GM21786 (cell line): ENCODE results near the gene PPP1R3F.
"Not testable (repeated sequence)": the region's sequence is repeated elsewhere in the genome, so short reads cannot be mapped to it uniquely, and the experiment has no call there.

Experiments
- ATAC-seq: cut with Tn5 transposase; IDR thresholded peaks from one replicate; pipeline ENCODE4 v1.9.1; 2021; ENCODE audit not compliant: unreplicated experiment

PPP1R3F gene

GRCh38 chrX:49308604-49309269 lies 39.1 kb downstream of the PPP1R3F start:
- ATAC-seq: no peak

DNA sequence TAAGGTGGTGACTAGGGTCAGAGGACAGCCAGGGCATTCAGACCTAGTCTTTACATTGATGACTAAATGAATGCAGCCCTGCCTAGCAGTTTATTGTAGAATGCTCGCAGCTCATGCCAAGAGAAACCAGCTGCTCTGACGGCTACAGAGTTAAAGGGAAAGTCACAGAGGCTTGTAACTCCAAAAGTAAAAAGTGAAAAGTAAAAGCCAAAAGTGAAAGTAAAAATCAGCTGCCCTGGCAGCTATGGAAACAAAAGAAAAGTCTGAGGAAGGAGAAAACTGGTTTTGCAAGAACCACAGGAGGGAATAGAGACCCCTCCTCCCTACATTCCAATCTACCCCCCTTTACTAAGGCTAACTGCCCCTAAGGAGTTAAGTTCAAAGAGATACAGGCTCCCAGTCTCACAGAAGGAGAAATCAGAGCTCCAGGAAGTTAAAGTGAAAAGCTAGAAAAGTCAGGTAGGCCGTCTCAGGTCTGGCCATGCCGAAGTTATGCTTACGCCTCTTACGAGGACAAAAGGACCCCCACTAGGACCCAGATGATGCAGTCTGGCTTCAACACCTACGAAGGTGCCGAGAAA lies 39.9 kb downstream of the PPP1R3F start:
- ATAC-seq: no peak

DNA sequence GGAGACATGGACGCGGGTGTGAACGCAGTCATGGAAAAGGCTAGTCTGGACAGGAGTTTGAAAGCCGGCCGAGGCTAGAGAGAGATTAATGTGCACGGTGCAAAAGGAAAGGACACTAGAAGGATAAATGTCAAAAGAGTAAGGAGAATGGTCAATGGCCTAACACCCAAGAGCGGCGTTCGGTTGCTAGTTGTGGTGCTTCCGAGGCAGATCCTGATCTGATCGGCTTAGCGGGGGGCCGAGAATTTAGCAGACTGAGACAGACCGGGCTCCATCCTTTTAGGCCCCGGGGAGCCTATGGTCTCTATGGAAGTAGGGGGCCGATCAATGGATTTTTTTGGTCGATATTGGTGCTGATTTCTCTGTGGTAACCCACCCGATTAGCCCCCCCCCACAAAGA lies 40.8 kb downstream of the PPP1R3F start:
- no peak for ATAC-seq

- no peak for ATAC-seq
Measured at GRCh38 chrX:49312176-49312575, 42.6 kb downstream of the PPP1R3F start.

DNA sequence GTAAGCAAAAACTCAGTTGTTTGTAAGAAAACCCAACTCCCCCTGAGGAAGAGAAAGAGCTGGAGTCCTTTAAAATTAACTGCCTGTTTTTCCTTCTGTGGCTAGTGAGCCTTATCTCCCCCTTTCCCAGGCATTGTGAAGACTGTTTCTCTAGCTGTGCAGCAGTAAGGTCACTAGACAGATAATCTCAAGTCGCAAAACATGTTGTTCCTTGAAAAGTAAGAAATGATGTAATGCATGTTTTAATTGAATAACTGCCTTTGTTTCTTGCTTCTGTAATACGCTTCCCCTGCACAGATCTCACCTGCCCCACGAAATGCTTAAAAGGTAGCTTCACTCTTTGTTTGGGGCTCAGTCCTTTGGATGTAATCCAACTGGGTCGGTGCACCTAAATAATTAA lies 46.5 kb downstream of the PPP1R3F start:
- no peak for ATAC-seq

- not testable (repeated sequence) for ATAC-seq
Measured at GRCh38 chrX:49321737-49322136, 52.1 kb downstream of the PPP1R3F start, which contains the start of gene GAGE12J. GAGE12J (plus strand) TSS chrX:49322037; CDS start chrX:49323194, 1,157 bp downstream.

GRCh38 chrX:49322266-49322665 lies 52.7 kb downstream of the PPP1R3F start:
- not testable (repeated sequence) for ATAC-seq

- not testable (repeated sequence) for ATAC-seq
Measured at GRCh38 chrX:49323735-49324134, 54.1 kb downstream of the PPP1R3F start.

DNA sequence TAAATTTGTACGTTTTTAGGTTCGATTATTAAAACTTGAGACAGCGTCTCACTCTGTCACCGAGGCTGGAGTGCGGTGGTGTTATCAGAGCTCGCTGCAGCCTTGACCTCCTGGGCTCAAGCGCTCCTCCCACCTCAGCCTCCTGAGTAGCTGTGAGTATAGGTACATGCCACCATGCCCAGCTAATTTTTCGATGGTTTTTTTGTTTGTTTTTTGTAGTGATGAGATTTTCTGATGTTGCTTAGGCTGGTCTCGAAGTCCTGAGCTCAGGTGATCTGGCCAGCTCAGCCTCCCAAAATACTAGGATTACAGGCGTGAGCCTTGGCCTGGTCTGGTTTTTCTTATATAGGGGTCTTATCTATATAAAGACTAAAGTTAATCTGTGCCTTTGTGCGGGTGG lies 60.8 kb downstream of the PPP1R3F start:
- ATAC-seq: not testable (repeated sequence)

DNA sequence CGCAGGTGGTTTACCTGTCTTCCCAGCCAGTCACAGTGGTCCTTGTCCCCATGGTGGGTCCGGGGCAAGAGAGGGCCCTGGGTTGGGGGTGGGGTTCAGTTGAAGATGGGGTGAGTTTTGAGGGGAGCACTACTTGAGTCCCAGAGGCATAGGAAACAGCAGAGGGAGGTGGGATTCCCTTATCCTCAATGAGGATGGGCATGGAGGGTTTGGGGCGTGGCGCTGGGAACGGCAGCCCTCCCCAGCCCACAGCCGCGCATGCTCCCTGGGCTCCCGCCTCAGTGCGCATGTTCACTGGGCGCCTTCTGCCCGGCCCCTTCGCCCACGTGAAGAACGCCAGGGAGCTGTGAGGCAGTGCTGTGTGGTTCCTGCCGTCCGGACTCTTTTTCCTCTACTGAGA lies 61.7 kb downstream of the PPP1R3F start, which contains the start of gene GAGE13:
Gene GAGE13 (plus strand): TSS at position 301 of the 400 bp plus-strand sequence. CDS start 1,156 bp downstream, outside the sequence.
- not testable (repeated sequence) for ATAC-seq

DNA sequence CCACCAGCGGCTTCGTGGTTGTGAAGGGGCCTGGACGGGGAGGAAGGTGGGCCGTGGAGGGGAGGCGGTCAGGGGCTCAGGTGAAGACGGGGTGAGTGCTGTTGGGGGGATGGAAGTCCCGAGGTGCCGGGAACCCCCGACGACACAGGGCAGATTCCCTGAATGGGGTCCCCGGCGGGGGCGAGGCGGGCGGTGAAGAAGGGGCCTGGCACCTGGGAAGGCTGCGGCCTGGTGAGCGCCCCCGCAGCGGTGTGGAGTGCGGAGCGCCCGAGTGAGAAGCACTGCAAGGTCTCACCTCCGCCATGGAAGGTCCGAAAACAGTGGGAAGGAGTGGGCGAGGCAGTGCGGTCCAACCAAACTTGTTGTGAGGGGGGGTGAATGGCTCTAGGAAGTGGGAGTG lies 62.2 kb downstream of the PPP1R3F start:
- ATAC-seq: not testable (repeated sequence)
